Measurements from ENCODE around the gene ZNF346.

The ZNF346 gene

GRCh38 chr5:177006265-177006972 lies 16.1 kb upstream of the ZNF346 start, which contains the start of gene UIMC1:
TSS of gene UIMC1 (minus strand) at chr5:177006779. CDS start at chr5:176982615, 24,164 bp downstream.
- no peaks in the 10 kb centered on the region; the same call in 1 of the 2 replicates for H3K9me3 ChIP-seq
- H3K36me3 ChIP-seq, result peaks cover 23% of the 10 kb centered on the region
- H3K4me3 ChIP-seq, result peak within 1 kb of the TSS; percentile 91
- H3K4me2 ChIP-seq, result peak within 1 kb of the TSS; percentile 84
- H4K20me1 ChIP-seq, result peaks cover 49% of the 10 kb centered on the region
- no peak for TF ChIP-seq Cebpa-rat (IDR thresholded peaks at IDR 0.05)
- peak within 1 kb of the TSS; percentile 93 for H3K27ac ChIP-seq
- no peaks in the 10 kb centered on the region for H3K27me3 ChIP-seq
- H3K4me1 ChIP-seq, result peaks cover 26% of the 10 kb centered on the region
- H3K9ac ChIP-seq, result peak within 1 kb of the TSS; percentile 93

GRCh38 chr5:177008716-177009115 lies 13.8 kb upstream of the ZNF346 start:
- H3K36me3 ChIP-seq, result 0 out of 2 replicates have a peak, but pooled peaks cover 2% of the 10 kb centered on the region
- H3K9ac ChIP-seq, result no peak overlapping the region
- H3K4me1 ChIP-seq, result peaks cover 23% of the 10 kb centered on the region
- H3K9me3 ChIP-seq, result no peaks in the 10 kb centered on the region
- H4K20me1 ChIP-seq, result peaks cover 26% of the 10 kb centered on the region
- no peak overlapping the region for H3K4me3 ChIP-seq
- no peak overlapping the region for H3K27ac ChIP-seq
- H3K27me3 ChIP-seq, result no peaks in the 10 kb centered on the region
- no peak overlapping the region for H3K4me2 ChIP-seq
- TF ChIP-seq Cebpa-rat (IDR thresholded peaks at IDR 0.05), result no peak

GRCh38 chr5:177010153-177010552 lies 12.3 kb upstream of the ZNF346 start:
- H3K27ac ChIP-seq, result no peak overlapping the region
- no peak overlapping the region for H3K9ac ChIP-seq
- no peaks in the 10 kb centered on the region for H3K9me3 ChIP-seq
- no peak for TF ChIP-seq Cebpa-rat (IDR thresholded peaks at IDR 0.05)
- H3K4me2 ChIP-seq, result no peak overlapping the region
- no peak overlapping the region for H3K4me3 ChIP-seq
- H3K36me3 ChIP-seq, result no peaks in the 10 kb centered on the region
- no peaks in the 10 kb centered on the region for H3K27me3 ChIP-seq
- H3K4me1 ChIP-seq, result peaks cover 8% of the 10 kb centered on the region
- H4K20me1 ChIP-seq, result peaks cover 12% of the 10 kb centered on the region

GRCh38 chr5:177015156-177015555 lies 7.3 kb upstream of the ZNF346 start:
- H3K9ac ChIP-seq, result no peak overlapping the region
- H3K9me3 ChIP-seq, result no peaks in the 10 kb centered on the region
- no peaks in the 10 kb centered on the region for H3K27me3 ChIP-seq
- no peak for TF ChIP-seq Cebpa-rat (IDR thresholded peaks at IDR 0.05)
- no peak overlapping the region for H3K4me2 ChIP-seq
- H3K27ac ChIP-seq, result no peak overlapping the region
- no peak overlapping the region for H3K4me3 ChIP-seq
- no peaks in the 10 kb centered on the region for H3K4me1 ChIP-seq
- H3K36me3 ChIP-seq, result no peaks in the 10 kb centered on the region
- H4K20me1 ChIP-seq, result no peaks in the 10 kb centered on the region

- TF ChIP-seq Cebpa-rat (IDR thresholded peaks at IDR 0.05), result no peak
These were observed 4.2 kb upstream of the ZNF346 start for GRCh38 chr5:177018341-177018740.

GRCh38 chr5:177020033-177020432 lies 2.5 kb upstream of the ZNF346 start:
- Histone ChIP-seq H3K36me3 (peaks cover 10% of the 10 kb centered on the region; the same call in 1 of the 2 replicates), H3K27ac (no peak overlapping the region), H3K4me1 (peaks cover 28% of the 10 kb centered on the region), H3K4me3 (no peak overlapping the region), H4K20me1 (peaks cover 15% of the 10 kb centered on the region), H3K9me3 (no peaks in the 10 kb centered on the region), H3K27me3 (no peaks in the 10 kb centered on the region), H3K4me2 (no peak overlapping the region), H3K9ac (no peak overlapping the region)
- TF ChIP-seq Cebpa-rat (IDR thresholded peaks at IDR 0.05), result no peak

More at GRCh38 chr5:177018341-177018740, 4.2 kb upstream of the ZNF346 start:
- Histone ChIP-seq H4K20me1 (0 out of 2 replicates have a peak, but pooled peaks cover 2% of the 10 kb centered on the region), H3K4me2 (no peak overlapping the region), H3K9me3 (no peaks in the 10 kb centered on the region), H3K9ac (no peak overlapping the region), H3K27me3 (no peaks in the 10 kb centered on the region), H3K4me1 (peaks cover 13% of the 10 kb centered on the region), H3K4me3 (no peak overlapping the region), H3K36me3 (no peaks in the 10 kb centered on the region), H3K27ac (no peak overlapping the region)

GRCh38 chr5:177023303-177023664 lies 788 bp downstream of the ZNF346 start:
- peaks cover 33% of the 10 kb centered on the region for H3K36me3 ChIP-seq
- peak overlapping the region; percentile 99 for H3K4me3 ChIP-seq
- no peaks in the 10 kb centered on the region for H3K9me3 ChIP-seq
- peak overlapping the region; percentile 96 for H3K4me2 ChIP-seq
- no peaks in the 10 kb centered on the region for H3K27me3 ChIP-seq
- H4K20me1 ChIP-seq, result peaks cover 19% of the 10 kb centered on the region
- peak overlapping the region; percentile 99 for H3K9ac ChIP-seq
- peaks cover 33% of the 10 kb centered on the region for H3K4me1 ChIP-seq
- no peak for TF ChIP-seq Cebpa-rat (IDR thresholded peaks at IDR 0.05)
- peak overlapping the region; percentile 95 for H3K27ac ChIP-seq

- no peak for TF ChIP-seq Cebpa-rat (IDR thresholded peaks at IDR 0.05)
- Histone ChIP-seq H3K9me3 (peaks cover 8% of the 10 kb centered on the region), H3K27ac (no peak overlapping the region), H3K4me3 (no peak overlapping the region), H3K9ac (no peak overlapping the region), H3K36me3 (peaks cover 41% of the 10 kb centered on the region), H3K4me1 (peaks cover 33% of the 10 kb centered on the region), H3K4me2 (peak overlapping the region; percentile 46), H3K27me3 (no peaks in the 10 kb centered on the region), H4K20me1 (peaks cover 19% of the 10 kb centered on the region)
These were observed 2.1 kb downstream of the ZNF346 start for GRCh38 chr5:177024559-177024958.

- H3K27ac ChIP-seq, result no peak overlapping the region
- H3K36me3 ChIP-seq, result peaks cover 47% of the 10 kb centered on the region
- H3K4me2 ChIP-seq, result peak overlapping the region; percentile 46
These were observed 2.7 kb downstream of the ZNF346 start for GRCh38 chr5:177025101-177025601.

GRCh38 chr5:177027665-177028064 lies 5.2 kb downstream of the ZNF346 start:
- Histone ChIP-seq H3K4me3 (no peak overlapping the region), H3K9me3 (peaks cover 26% of the 10 kb centered on the region), H3K4me2 (no peak overlapping the region), H3K4me1 (peaks cover 23% of the 10 kb centered on the region), H3K27me3 (no peaks in the 10 kb centered on the region), H3K27ac (no peak overlapping the region), H3K9ac (no peak overlapping the region), H4K20me1 (peaks cover 19% of the 10 kb centered on the region), H3K36me3 (peaks cover 72% of the 10 kb centered on the region)
- no peak for TF ChIP-seq Cebpa-rat (IDR thresholded peaks at IDR 0.05)

More at GRCh38 chr5:177025101-177025601, 2.7 kb downstream of the ZNF346 start:
- Histone ChIP-seq H3K9me3 (peaks cover 13% of the 10 kb centered on the region), H4K20me1 (peaks cover 19% of the 10 kb centered on the region), H3K4me3 (no peak overlapping the region), H3K4me1 (peaks cover 33% of the 10 kb centered on the region), H3K9ac (no peak overlapping the region), H3K27me3 (no peaks in the 10 kb centered on the region)
- no peak for TF ChIP-seq Cebpa-rat (IDR thresholded peaks at IDR 0.05)
